Retinal pigment epithelial cell (primary cell): ENCODE data around the gene CCNQ.

ENCODE experiments used
- DNase-seq: peaks from one replicate; pipeline ENCODE4 v3.0.0-alpha.2; 2010; ENCODE audit warnings: low read depth
- H3K4me3 ChIP-seq: 2 replicates; pipeline ENCODE4 v1.5.1; 2011; ENCODE audit warnings: mild to moderate bottlenecking, low read length, control low read depth, moderate library complexity
- CTCF ChIP-seq: conservative IDR thresholded peaks from 2 replicates; pipeline ENCODE4 v1.5.1; 2011; ENCODE audit warnings: low read depth, low read length, control low read depth, inconsistent platforms

The CCNQ gene

GRCh38 chrX:153625271-153626024 lies 26.5 kb upstream of the CCNQ start:
- no peak for DNase-seq
- TF ChIP-seq CTCF: no peak
- H3K4me3 ChIP-seq: no peak overlapping the region

GRCh38 chrX:153624196-153625091 lies 25.5 kb upstream of the CCNQ start:
- H3K4me3 ChIP-seq: no peak overlapping the region
- no peak for TF ChIP-seq CTCF
- DNase-seq: no peak

- no peak for TF ChIP-seq CTCF
- no peak overlapping the region for H3K4me3 ChIP-seq
- no peak for DNase-seq
Observed at GRCh38 chrX:153623310-153624029, 24.5 kb upstream of the CCNQ start.

GRCh38 chrX:153622661-153623309 lies 23.8 kb upstream of the CCNQ start:
- DNase-seq: no peak
- H3K4me3 ChIP-seq: no peak overlapping the region
- no peak for TF ChIP-seq CTCF

GRCh38 chrX:153621949-153622598 lies 23.1 kb upstream of the CCNQ start:
- DNase-seq: no peak
- no peak for TF ChIP-seq CTCF
- H3K4me3 ChIP-seq: no peak overlapping the region

- no peak for TF ChIP-seq CTCF
- no peak overlapping the region for H3K4me3 ChIP-seq
- DNase-seq: no peak
Observed at GRCh38 chrX:153620576-153620975, 21.6 kb upstream of the CCNQ start.
